ENCODE data around the gene NUP153.

- TF ChIP-seq, protein P1, sequence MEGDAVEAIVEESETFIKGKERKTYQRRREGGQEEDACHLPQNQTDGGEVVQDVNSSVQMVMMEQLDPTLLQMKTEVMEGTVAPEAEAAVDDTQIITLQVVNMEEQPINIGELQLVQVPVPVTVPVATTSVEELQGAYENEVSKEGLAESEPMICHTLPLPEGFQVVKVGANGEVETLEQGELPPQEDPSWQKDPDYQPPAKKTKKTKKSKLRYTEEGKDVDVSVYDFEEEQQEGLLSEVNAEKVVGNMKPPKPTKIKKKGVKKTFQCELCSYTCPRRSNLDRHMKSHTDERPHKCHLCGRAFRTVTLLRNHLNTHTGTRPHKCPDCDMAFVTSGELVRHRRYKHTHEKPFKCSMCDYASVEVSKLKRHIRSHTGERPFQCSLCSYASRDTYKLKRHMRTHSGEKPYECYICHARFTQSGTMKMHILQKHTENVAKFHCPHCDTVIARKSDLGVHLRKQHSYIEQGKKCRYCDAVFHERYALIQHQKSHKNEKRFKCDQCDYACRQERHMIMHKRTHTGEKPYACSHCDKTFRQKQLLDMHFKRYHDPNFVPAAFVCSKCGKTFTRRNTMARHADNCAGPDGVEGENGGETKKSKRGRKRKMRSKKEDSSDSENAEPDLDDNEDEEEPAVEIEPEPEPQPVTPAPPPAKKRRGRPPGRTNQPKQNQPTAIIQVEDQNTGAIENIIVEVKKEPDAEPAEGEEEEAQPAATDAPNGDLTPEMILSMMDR (IDR thresholded peaks at IDR 0.05; ENCODE audit: control extremely low read depth in 1 of 3, insufficient read depth in 1 of 3, low read depth in 1 of 3, low read length in 3 of 3): no peak
- TF ChIP-seq POLR2A (IDR thresholded peaks at IDR 0.05; ENCODE audit: control extremely low read depth in 1 of 2, low read depth in 2 of 2, low read length in 2 of 2): no peak
- TF ChIP-seq FOSL1 (IDR thresholded peaks at IDR 0.05; ENCODE audit: insufficient read depth, low read depth, low read length): no peak
- no peak for TF ChIP-seq NRF1 (IDR thresholded peaks at IDR 0.05; ENCODE audit: low read depth, low read length)
Measured at GRCh38 chr6:17700421-17701416, 6.0 kb downstream of the NUP153 start.
